Effector memory CD4-positive, alpha-beta T cell (primary cell): Measurements from ENCODE around the gene PTPRN2.

Experiments used
- DNase-seq, 3 donors: peaks; one replicate each; pipeline ENCODE4 v3.0.0-alpha.2; 2020
- H3K27ac ChIP-seq: 2 replicates; pipeline ENCODE4 v1.7.0; 2013; ENCODE audit warnings: mild to moderate bottlenecking, low read length, moderate library complexity; ENCODE audit not compliant: insufficient read depth, poor library complexity, severe bottlenecking
- H3K27me3 ChIP-seq: replicated peaks from 2 replicates; pipeline ENCODE4 v1.7.0; 2013; ENCODE audit warnings: mild to moderate bottlenecking, low read length; ENCODE audit not compliant: insufficient read depth, control insufficient read depth, poor library complexity, severe bottlenecking
- H3K36me3 ChIP-seq: 2 replicates; pipeline ENCODE4 v1.7.0; 2013; ENCODE audit warnings: mild to moderate bottlenecking, low read length, moderate library complexity; ENCODE audit not compliant: control insufficient read depth, insufficient read depth
- H3K4me1 ChIP-seq: 2 replicates; pipeline ENCODE4 v1.7.0; 2013; ENCODE audit warnings: low read length, mild to moderate bottlenecking; ENCODE audit not compliant: control insufficient read depth, insufficient read depth, poor library complexity, severe bottlenecking
- H3K4me3 ChIP-seq: 2 replicates; pipeline ENCODE4 v1.7.0; 2013; ENCODE audit warnings: low read length, low read depth, mild to moderate bottlenecking; ENCODE audit not compliant: insufficient read depth, poor library complexity, severe bottlenecking
- H3K9me3 ChIP-seq: 2 replicates; pipeline ENCODE4 v1.7.0; 2013; ENCODE audit warnings: mild to moderate bottlenecking, low read length, moderate library complexity; ENCODE audit not compliant: control insufficient read depth

Gene PTPRN2

DNA sequence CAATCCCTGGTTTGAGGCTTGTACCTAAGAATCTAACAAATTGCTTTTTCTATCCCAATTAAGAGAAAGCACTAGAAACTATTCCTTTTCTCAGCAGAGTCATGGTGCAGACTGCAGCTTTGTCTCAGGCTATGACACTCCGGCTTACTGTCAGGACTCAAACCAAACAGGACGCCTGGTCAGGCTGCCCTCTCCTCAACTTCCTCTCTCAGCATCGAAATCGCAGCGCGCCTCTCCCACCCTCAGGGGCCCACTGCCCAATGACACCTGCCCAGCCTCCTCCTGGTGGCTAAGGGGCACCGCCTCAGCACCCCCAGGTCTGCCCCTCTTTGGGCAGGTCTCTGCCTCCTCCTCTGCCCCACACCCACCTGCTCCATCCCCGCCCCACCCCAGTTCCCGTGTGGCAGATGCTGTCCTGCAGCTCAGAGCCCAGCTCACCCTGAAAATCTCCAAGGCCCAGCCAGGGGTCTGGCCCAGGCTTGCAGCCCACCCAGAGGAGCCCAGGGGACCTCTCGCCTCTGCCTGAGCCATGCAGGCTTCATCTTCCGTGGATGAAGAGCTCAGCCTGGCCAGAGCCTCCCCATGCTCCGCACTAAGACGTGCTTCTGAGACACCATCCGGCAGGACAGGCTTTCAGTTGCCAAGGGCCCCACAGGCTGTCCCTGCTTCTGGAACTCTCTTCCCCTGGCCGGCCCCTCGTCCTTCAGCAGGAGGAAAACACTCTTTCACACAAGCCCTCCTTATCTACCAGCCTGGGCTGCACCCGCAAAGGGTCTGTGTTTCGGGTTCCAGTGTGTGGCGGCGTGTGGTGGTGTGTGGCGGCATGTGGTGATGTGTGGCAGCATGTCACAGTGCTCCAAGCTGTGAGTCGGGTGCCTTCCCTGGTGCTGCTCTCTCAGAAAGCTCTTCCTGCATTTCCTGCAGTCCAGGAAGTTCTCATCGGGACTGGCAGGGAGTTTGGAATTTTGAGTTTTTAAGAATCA is 16.4 kb upstream of the PTPRN2 start:
- Histone ChIP-seq H3K9me3 (no peaks in the 10 kb centered on the region), H3K27ac (no peak overlapping the region), H3K27me3 (no peaks in the 10 kb centered on the region), H3K4me3 (no peak overlapping the region), H3K36me3 (no peaks in the 10 kb centered on the region), H3K4me1 (no peaks in the 10 kb centered on the region)
- no peak for DNase-seq

GRCh38 chr7:158602905-158603772 is 15.5 kb upstream of the PTPRN2 start:
- H3K27ac ChIP-seq: no peak overlapping the region
- no peak overlapping the region for H3K4me3 ChIP-seq
- DNase-seq: no peak
- no peaks in the 10 kb centered on the region for H3K4me1 ChIP-seq
- no peaks in the 10 kb centered on the region for H3K36me3 ChIP-seq
- no peaks in the 10 kb centered on the region for H3K9me3 ChIP-seq
- H3K27me3 ChIP-seq: no peaks in the 10 kb centered on the region

DNA sequence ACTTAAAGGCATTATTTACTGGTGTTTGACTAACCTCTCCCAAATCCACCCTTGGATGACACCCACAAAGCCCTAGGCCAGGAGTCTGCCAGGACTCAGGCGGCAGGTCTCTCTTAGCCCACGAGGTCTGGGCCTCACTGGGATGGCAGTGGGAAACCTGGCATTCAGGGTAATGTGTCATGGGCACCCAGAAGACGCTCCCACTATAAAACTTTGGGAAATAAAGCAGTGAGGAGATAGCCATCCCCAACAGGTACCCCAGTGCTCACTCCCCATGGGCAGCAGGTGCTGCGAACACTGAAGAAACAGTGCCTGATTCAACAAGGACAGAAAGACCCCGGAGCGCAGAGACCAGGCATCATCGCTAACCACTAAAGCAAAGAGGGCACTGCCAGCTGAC is 14.4 kb upstream of the PTPRN2 start:
- no peaks in the 10 kb centered on the region for H3K4me1 ChIP-seq
- no peak overlapping the region for H3K27ac ChIP-seq
- no peaks in the 10 kb centered on the region for H3K9me3 ChIP-seq
- H3K36me3 ChIP-seq: no peaks in the 10 kb centered on the region
- no peak for DNase-seq
- H3K27me3 ChIP-seq: no peaks in the 10 kb centered on the region
- H3K4me3 ChIP-seq: no peak overlapping the region

DNA sequence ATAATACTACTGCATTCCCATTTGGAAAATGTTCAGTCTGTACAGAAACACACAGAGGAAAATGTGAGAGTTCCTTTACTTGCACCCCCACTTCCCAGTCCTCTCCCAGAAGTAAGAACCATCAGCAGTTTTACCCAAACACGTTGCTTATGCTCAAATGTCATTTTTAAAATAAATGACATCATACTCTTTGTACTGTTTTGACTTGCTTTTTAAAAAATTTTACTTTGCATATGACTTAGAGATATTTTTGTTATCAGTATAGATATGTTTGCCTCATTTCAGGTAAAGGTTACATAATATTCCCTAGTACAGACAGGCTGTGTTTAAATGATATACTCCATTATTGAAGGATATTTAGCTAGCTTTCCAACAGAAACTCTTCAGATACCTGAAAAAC is 13.5 kb upstream of the PTPRN2 start:
- Histone ChIP-seq H3K27me3 (no peaks in the 10 kb centered on the region), H3K27ac (no peak overlapping the region), H3K4me1 (no peaks in the 10 kb centered on the region), H3K9me3 (no peaks in the 10 kb centered on the region), H3K36me3 (no peaks in the 10 kb centered on the region), H3K4me3 (no peak overlapping the region)
- DNase-seq: no peak

DNA sequence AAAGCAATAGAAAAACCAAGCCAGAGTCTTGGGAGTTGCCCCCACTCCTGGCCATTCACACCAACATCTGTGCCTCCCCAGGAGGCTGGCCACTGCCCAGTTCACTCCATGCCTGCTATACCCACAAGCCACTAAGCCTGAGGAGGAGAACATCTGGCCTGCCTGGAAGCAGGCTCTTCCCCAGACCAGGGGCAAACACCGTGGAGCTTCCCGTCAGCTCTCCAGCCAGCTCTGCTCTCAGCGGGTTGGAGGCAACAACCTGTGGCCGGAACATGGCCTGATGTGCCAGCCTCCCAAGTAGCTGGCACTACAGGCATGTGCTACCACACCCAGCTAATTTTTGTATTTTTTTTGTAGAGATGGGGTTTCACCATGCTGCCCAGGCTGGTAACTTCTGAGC is 9.1 kb upstream of the PTPRN2 start:
- no peak for DNase-seq
- no peaks in the 10 kb centered on the region for H3K36me3 ChIP-seq
- no peaks in the 10 kb centered on the region for H3K9me3 ChIP-seq
- H3K27ac ChIP-seq: no peak overlapping the region
- H3K4me1 ChIP-seq: no peaks in the 10 kb centered on the region
- H3K4me3 ChIP-seq: no peak overlapping the region
- H3K27me3 ChIP-seq: no peaks in the 10 kb centered on the region

GRCh38 chr7:158596309-158596708 is 8.7 kb upstream of the PTPRN2 start:
- DNase-seq: no peak
- no peak overlapping the region for H3K27ac ChIP-seq
- H3K36me3 ChIP-seq: no peaks in the 10 kb centered on the region
- no peaks in the 10 kb centered on the region for H3K4me1 ChIP-seq
- H3K9me3 ChIP-seq: no peaks in the 10 kb centered on the region
- no peaks in the 10 kb centered on the region for H3K27me3 ChIP-seq
- H3K4me3 ChIP-seq: no peak overlapping the region

- Histone ChIP-seq H3K9me3 (no peaks in the 10 kb centered on the region), H3K4me1 (no peaks in the 10 kb centered on the region), H3K4me3 (no peak overlapping the region), H3K36me3 (no peaks in the 10 kb centered on the region), H3K27ac (no peak overlapping the region), H3K27me3 (no peaks in the 10 kb centered on the region)
- DNase-seq: no peak
Measured at GRCh38 chr7:158595068-158595467, 7.4 kb upstream of the PTPRN2 start.

- Histone ChIP-seq H3K27me3 (no peaks in the 10 kb centered on the region), H3K9me3 (no peaks in the 10 kb centered on the region), H3K36me3 (no peaks in the 10 kb centered on the region), H3K27ac (no peak overlapping the region), H3K4me3 (no peak overlapping the region), H3K4me1 (no peaks in the 10 kb centered on the region)
- no peak for DNase-seq
Measured at GRCh38 chr7:158592541-158592940, 4.9 kb upstream of the PTPRN2 start.

- H3K27me3 ChIP-seq: no peaks in the 10 kb centered on the region
- no peak for DNase-seq
Measured at GRCh38 chr7:158591944-158592343, 4.3 kb upstream of the PTPRN2 start.

GRCh38 chr7:158590181-158590530 is 2.5 kb upstream of the PTPRN2 start:
- Histone ChIP-seq H3K36me3 (no peaks in the 10 kb centered on the region), H3K27me3 (peaks cover 17% of the 10 kb centered on the region), H3K27ac (no peak overlapping the region), H3K4me1 (peaks cover 10% of the 10 kb centered on the region), H3K9me3 (no peaks in the 10 kb centered on the region), H3K4me3 (no peak overlapping the region)
- no peak for DNase-seq

More at GRCh38 chr7:158591944-158592343, 4.3 kb upstream of the PTPRN2 start:
- H3K4me1 ChIP-seq: no peaks in the 10 kb centered on the region
- no peak overlapping the region for H3K27ac ChIP-seq
- H3K4me3 ChIP-seq: no peak overlapping the region
- H3K9me3 ChIP-seq: no peaks in the 10 kb centered on the region
- no peaks in the 10 kb centered on the region for H3K36me3 ChIP-seq
